GM18867 (cell line): ENCODE results near the gene CIC.

Experiments used
- ATAC-seq: cut with Tn5 transposase; IDR thresholded peaks from one replicate; pipeline ENCODE4 v1.9.1; 2021; ENCODE audit warnings: mild to moderate bottlenecking, moderate library complexity; ENCODE audit not compliant: unreplicated experiment

CIC gene

DNA sequence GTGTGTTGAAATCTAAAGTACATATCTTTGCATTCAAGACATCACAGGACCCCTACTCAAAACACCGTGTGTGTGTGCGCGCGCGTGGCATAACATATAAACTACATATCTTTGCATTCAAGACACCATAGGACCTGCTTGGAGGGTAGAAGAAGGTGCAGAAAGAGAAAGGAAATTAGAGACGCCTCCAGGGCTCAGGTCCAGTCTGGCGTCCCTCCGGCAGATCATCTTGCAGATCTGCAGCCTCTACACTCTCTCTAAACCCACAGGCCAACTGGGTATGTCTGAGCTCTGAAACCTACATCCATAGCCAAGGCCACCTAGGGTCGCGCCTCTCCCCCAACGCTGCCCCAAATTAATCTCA is 34.0 kb downstream of the CIC start:
- ATAC-seq = no peak

DNA sequence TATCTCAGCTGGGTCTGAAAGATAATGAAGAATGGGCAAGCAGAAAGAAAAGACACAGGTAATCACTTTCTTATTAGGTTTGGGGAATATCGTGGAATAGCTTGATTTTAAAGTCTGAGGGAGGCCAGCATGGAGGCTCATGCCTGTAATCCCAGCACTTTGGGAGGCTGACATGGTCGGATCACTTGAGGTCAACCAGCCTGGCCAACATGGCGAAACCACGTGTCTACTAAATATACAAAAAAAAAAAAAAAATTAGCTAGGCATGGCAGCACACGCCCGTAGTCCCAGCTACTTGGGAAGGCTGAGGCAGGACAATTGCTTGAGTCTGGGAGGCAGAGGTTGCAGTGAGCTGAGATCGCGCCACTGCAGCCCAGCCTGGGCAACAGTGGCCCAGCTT is 34.8 kb downstream of the CIC start:
- no peak for ATAC-seq

- no peak for ATAC-seq
Measured at GRCh38 chr19:42306646-42307045, 37.6 kb downstream of the CIC start.

- no peak for ATAC-seq
Measured at GRCh38 chr19:42309686-42310085, 40.6 kb downstream of the CIC start.

GRCh38 chr19:42311657-42312056 is 42.6 kb downstream of the CIC start:
- ATAC-seq = no peak

DNA sequence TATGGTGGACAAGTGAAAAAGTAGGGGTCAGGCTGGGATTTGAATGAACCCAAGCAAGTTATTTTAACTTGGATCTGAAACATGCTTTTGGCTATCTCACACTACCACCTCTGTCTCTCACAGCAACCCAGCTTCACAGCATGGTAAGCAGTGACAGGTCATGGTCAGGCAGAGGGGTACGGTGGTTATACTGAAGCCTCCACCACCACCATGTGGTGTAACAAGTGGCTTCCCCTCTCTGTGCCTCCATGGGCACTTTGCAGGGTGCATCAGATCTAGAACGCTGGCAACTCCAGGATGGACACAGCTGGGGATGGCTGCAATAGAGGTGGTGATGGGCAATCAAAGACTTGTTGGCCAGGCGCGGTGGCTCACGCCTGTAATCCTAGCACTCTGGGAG is 43.3 kb downstream of the CIC start:
- no peak for ATAC-seq

- no peak for ATAC-seq
Measured at GRCh38 chr19:42313096-42313839, 44.2 kb downstream of the CIC start, which contains the start of gene TMEM145. TMEM145 (plus strand) TSS chr19:42313309; CDS start chr19:42313377, 68 bp downstream.

DNA sequence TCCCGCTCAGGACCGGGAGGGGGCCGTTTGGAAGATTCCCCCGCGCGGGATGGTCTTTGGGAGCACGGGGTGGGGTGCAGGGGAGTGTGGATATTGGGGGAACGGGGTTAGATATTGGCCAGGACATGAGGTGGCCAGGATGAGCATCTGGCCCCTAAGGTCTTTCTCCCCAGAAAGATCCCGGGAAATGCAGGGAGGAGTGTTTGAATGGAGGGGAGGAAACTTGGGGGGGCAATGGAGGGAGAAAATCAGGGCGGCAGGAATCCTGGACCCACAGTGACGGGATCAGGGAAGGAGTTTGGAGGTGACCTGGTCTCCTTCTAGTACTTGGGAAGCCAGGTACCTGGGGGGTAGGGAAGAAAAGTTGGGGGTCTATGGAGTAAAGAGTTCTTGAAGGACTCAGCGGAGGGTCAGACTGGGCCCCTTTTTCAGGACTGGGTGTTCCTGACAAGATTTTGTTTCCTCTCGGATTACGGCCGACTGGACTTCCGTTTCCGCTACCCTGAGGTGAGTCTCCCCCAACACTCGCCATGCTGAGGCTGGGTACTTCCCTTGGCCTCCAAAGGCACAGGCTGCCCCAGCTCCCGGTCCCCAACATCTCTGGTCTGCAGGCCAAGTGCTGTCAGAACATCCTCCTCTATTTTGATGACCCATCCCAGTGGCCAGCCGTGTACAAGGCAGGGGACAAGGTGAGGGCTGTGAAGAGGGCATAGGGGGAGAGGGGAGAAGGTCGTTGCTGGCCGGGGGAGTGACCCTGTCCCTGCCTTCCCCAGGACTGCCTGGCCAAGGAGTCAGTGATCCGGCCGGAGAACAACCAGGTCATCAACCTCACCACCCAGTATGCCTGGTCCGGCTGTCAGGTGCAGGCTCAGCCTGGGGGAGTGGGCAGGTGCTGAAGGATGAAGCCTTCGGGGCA is 45.0 kb downstream of the CIC start:
- ATAC-seq = no peak

- ATAC-seq = no peak
Measured at GRCh38 chr19:42315024-42315423, 46.0 kb downstream of the CIC start.

DNA sequence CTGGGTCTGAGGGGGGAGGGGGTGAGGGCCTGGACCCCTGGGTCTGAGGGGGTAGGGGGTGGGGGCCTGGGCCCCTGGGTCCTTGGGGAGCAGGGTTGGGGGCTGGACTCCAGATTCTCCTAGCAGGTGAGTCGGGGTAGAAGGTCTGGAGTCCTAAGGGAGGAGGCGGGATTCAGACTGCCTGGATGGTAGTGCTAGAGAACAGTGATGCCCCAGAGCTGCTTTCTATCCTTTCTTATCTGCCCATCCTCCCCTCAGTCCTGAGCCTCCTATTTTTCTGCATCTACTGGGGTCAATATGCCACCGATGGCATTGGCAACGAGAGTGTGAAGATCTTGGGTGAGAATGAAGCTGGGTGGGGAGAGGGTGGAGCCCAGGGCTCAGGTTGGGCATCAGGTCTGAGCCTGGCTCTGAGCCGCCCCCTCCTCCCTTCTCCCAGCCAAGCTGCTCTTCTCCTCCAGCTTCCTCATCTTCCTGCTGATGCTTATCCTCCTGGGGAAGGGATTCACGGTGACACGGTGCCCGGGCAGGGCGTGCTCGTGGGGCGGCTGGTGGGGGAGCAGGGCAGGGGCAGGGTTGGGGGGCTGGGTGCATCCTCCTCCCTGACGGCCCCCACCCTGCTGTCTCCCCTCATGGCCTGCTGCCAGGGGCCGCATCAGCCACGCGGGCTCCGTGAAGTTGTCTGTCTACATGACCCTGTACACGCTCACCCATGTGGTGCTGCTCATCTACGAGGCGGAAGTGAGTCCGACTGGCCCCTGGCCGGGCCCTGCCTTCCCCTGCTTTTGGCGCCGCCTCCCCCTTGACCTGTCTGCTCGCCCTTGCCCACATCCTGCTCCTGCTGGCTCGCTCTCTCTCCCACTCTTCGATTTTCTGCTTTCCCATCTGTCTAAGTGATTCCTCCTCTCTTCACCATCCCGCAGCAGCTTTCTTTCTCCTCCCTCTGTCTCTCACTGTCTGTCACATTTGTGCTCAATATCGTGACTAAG is 47.5 kb downstream of the CIC start:
- ATAC-seq = no peak

DNA sequence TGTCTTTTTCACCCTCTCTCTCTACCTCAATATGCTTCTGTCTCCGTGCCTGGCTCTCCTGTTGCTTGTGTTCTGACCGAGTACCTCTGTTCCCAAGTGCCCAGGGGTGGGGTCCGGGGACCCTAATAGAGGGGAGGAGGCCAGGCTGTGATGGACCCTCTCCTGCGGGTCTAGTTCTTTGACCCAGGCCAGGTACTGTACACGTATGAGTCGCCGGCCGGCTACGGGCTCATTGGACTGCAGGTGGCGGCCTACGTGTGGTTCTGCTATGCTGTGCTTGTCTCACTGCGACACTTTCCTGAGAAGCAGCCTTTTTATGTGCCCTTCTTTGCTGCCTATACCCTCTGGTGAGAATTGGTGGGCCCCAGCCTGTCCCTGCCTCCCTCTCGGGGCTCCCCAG is 48.5 kb downstream of the CIC start:
- no peak for ATAC-seq

DNA sequence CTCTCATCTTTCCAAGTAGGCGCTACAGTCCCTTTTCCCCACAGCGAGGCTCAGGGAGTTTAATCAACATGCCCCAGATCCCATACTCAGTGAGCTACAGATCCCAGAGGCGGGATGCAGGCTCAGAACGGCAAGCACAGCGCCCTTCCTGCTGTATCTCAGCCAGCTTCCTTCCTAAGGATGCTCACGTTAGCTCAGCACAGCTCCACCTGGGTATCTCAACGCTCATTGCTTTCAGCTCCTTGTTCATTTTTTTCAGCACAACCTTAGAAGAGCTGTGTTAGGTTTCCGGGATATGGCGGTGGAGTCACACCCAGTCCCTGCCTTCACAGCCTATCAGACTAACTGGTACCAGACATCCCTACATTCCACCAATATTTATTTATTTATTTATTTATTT is 53.3 kb downstream of the CIC start:
- no peak for ATAC-seq

GRCh38 chr19:42323473-42323851 is 54.4 kb downstream of the CIC start:
- no peak for ATAC-seq

- no peak for ATAC-seq
Measured at GRCh38 chr19:42323852-42324654, 55.0 kb downstream of the CIC start.

- no peak for ATAC-seq
Measured at GRCh38 chr19:42324655-42325307, 55.7 kb downstream of the CIC start.

DNA sequence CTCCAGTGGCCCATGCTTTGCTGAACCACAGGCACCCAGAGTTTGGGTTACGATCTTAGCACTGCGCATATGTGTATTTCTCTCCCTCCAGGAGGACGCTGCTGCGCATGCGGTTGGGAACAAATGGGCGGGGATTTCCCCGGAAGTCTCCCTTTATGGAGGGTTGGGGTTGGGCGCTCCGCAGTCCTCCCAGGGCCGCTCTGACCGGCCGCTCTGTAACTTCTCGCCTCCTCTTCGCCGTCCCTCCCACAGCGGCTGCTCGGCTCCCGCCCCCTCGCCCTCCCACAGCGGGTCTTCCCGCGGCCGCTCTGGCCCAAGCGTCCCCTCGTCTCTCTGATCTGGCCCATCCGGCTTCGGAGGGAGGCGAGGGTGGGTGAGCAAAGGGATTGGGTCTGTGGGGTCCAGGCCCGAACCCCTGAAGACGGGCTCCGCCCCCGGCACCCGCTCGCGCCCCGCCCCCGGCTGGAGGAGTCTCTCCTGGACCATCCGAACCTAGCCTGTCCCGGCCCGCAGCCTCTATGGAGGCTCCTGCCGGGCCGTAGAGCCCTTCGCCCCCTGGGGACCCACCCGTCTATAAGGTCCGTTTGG is 56.4 kb downstream of the CIC start, which contains the start of gene MEGF8:
Gene MEGF8 (plus strand): TSS at position 328 of the 588 bp plus-strand sequence. CDS start 609 bp downstream, outside the sequence.
- ATAC-seq = peak; percentile 89

- ATAC-seq = peak; percentile 16
Measured at GRCh38 chr19:42325896-42326771, 57.1 kb downstream of the CIC start.

DNA sequence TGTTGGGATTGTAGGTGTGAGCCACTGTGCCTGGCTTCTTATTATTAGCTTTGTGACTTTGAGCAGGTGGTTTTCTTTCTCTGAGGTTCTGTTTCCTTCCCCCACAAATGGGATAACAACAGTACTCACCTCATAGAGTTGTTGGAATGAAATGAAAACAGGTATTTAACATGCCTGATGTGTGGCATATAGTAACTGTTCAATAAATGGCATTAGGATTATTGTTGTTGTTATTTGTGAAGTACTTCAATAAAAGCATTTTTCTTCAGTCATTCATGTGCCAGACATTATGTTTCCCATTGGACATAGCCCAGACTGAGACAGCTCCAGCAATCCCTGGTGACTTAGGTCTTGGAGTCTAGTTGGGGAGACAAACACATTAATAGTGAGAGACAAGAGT is 57.9 kb downstream of the CIC start:
- ATAC-seq = no peak
